Fibroblast of the conjunctiva (primary cell): ENCODE measurements around the gene PGLYRP4.
"Not testable (repeated sequence)": the region's sequence is repeated elsewhere in the genome, so short reads cannot be mapped to it uniquely, and the experiment has no call there.

Experiments used
- DNase-seq: peaks from one replicate; pipeline ENCODE4 v3.0.0-alpha.2; 2010; ENCODE audit warnings: low read depth

Gene PGLYRP4

DNA sequence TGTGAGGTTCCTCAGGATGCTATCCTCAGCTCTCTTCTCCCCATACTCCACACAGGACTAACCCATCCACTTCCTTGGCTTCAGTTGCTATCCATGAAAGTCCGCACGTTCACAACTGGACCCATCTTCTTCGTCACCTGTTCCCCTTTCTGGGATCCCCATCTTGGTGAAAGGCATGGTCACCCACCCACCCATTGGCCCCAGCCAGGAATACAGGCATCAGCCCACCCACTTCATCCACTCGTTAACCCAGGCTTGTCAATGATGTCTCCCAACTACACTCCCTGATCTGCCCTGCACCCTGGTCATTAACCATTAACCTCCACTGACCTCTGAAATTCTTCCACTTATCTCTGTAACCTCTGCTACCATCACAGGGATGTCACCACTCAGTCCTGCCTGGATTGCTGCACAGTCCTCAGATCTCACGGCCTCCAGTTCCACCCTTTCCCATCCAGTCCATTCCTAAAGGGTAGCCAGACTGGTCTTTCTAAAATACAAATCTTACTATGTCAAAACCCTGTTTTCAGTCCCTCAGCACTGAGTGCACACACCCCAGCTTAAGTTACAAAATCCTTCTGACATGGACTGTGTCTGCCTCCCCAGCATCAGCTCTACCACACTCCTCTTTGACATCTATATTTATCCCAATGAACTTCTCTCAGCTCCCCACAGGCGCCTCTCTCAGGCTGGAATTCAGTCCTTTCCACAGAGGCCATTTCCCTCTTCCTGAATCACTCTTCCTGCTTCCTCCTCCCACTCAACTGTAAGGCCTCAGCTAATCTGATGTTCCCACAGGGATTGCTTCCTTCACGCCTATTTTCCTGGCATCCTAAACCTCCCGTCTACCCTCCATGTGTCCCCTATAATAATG, 10.4 kb downstream of the PGLYRP4 start:
- DNase-seq = no peak

- DNase-seq = no peak
These were observed 12.0 kb downstream of the PGLYRP4 start for GRCh38 chr1:153336650-153337049.

- no peak for DNase-seq
These were observed 14.7 kb downstream of the PGLYRP4 start for GRCh38 chr1:153333902-153334301.

- no peak for DNase-seq
These were observed 23.7 kb downstream of the PGLYRP4 start for GRCh38 chr1:153324912-153325311.

GRCh38 chr1:153322568-153322967, 26.1 kb downstream of the PGLYRP4 start:
- no peak for DNase-seq

DNA sequence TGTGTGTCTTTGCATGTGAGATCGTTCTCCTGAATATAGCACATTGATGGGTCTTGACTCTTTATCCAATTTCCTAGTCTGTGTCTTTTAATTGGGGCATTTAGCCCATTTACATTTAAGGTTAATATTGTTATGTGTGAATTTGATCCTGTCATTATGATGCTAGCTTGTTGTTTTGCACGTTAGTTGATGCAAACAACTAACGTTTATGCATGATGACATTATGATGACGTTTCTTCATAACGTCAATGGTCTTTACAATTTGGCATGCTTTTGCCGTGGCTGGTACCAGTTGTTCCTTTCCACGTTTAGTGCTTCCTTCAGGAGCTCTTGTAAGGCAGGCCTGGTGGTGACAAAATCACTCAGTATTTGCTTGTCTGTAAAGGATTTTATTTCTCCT, 30.5 kb downstream of the PGLYRP4 start:
- DNase-seq = not testable (repeated sequence)

- DNase-seq = not testable (repeated sequence)
These were observed 32.6 kb downstream of the PGLYRP4 start for GRCh38 chr1:153316013-153316412.

DNA sequence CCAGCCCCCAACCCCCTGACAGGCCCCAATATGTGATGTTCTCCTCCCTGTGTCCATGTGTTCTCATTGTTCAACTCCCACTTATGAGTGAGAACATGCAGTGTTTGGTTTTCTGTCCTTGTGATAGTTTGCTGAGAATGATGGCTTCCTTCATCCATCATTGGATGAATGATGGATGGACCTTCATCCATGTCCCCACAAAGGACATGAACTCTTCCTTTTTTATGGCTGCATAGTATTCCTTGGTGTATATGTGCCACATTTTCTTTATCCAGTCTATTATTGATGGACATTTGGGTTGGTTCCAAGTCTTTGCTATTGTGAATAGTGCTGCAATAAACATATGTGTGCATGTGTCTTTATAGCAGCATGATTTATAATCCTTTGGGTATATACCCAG, 34.3 kb downstream of the PGLYRP4 start:
- not testable (repeated sequence) for DNase-seq

DNA sequence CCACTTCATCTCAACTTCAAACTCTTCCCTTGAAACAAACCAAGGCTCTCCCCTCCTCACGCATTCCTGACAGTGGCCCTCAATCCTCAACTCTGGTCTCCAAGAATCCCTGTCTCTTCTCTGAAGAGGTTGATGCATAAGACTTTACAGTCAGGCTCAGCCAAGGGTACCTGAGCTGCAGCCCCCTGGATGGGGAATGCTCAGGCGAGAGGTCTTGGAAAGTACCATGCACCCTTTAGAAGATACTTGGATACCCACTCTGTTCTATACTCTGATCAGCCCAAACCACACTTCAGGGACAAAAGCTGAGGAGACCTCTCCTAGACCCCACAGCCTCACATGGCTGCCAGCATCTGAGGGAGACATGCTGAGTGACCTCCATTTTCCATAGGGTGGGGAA, 35.4 kb downstream of the PGLYRP4 start:
- no peak for DNase-seq

- DNase-seq = no peak
These were observed 36.0 kb downstream of the PGLYRP4 start, which contains the start of gene PGLYRP3 for GRCh38 chr1:153312570-153313186. Gene PGLYRP3, minus strand, starts transcription at chr1:153312952. Its CDS starts 2,287 bp downstream, at chr1:153310665.

DNA sequence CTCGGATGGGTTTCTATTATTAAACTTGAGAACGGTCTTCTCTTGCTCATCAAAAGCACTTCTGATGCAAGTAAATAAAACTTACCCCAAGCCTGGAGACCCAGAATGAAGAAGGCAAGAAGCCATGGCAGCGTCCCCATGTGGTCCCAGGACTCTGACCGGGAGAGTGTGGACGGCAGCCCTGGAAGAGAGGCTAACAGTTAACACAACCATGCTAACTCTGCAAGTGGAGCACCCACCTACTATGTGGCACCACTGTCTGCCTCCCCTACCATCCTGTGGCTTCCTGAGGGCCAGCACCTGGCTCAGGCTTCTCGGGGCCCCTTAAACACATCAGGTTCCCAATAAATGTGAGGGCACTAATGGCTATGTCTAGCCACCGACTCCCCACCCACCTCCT, 38.1 kb downstream of the PGLYRP4 start:
- no peak for DNase-seq

DNA sequence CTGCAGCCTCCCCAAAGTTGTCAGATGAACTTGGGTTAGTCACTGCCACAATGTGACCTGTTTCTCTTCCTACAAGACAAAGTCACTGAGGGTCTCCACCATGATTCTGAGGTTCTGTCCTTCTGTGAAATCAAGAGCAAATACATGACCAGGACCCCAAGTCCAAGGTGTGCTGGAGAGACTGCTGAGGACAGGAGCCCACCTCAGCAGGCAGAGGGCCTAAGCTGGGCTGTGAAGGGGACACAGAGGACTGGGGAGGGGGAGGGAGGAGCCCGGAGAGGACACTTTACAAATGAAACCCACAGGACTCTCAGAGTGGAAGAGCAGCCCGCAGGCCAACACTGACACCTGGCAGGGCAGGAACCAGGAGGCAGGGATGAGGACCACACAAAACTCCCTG, 39.2 kb downstream of the PGLYRP4 start:
- no peak for DNase-seq

GRCh38 chr1:153308540-153308939, 40.1 kb downstream of the PGLYRP4 start:
- DNase-seq = no peak

DNA sequence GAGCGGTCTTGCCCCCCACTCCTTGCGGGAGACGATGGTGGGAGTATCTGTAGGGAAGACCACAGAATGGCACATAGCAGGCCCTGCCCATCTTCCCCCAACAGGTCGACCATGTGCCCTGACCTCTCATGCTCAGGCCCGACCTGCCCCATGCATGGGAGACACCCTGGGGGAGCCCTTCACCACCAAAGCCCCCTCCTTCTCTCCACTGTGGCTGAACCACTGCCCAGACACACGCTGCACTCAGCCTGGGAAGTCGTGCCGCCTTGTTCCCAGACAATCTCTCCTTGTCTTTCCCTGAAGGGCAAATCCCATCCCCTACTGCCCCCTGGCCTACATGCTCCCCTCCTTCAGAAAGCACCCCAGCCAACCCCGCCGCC, 41.4 kb downstream of the PGLYRP4 start:
- DNase-seq = no peak

- DNase-seq = no peak
These were observed 42.1 kb downstream of the PGLYRP4 start for GRCh38 chr1:153306303-153307220.

DNA sequence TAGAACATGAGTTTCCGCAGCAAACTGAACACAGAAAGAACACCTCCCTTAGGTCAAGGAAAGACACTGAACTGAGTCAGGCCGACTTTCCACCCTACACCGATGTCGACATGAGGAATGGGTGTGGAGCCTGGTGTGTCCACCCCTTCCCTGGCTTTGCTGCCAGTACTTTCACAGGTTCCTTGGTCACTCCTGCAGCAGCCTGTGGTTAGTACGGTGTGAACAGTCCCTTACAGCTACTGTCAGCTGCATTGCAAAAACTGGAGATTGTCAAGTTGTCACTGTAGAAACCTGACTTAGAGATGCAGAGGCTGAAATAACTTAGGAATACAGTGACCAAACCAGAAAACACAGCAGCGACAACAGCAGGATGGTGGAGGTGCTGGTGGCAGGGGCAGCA, 43.0 kb downstream of the PGLYRP4 start:
- DNase-seq = no peak

DNA sequence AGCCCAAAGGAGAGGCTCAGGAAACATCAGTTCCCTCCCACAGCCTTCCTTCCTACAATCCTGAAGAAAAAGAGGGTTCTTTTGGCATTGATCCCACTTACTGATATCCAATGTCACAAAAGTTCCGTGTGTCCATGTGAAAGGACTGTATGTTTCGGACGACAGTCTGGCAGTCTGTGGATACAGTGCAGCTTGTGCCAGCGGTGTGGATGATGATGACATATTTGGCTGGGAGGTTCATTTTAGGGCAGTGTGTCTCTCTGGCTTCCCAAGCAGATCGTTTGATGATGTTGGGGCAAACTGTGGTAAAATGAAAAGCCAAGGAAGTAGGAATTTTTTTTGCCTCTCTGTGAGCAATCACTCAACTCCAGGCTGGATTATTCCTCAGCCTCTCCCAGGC, 46.3 kb downstream of the PGLYRP4 start:
- DNase-seq = no peak

DNA sequence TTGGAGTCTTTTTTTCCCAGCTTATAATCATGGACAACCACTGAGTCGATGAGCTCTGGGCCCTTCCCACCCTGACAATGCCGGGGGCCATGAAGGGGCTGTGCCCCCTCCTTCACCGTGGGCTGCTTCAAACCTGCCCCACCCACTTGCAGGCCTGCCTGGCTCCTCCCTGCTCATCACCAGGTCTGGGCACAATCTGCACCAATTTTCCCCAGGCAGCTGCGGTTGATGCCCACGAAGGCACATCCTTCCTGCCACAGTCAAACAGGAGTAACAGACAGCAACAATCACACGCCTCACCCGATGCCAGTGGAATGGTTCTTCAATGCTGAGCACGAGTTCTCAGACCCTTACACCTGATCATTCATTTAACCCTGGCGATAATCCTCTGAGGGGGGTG, 54.8 kb downstream of the PGLYRP4 start:
- no peak for DNase-seq

GRCh38 chr1:153293480-153293775, 55.2 kb downstream of the PGLYRP4 start:
- no peak for DNase-seq

- DNase-seq = no peak
These were observed 55.7 kb downstream of the PGLYRP4 start for GRCh38 chr1:153292740-153293479.

DNA sequence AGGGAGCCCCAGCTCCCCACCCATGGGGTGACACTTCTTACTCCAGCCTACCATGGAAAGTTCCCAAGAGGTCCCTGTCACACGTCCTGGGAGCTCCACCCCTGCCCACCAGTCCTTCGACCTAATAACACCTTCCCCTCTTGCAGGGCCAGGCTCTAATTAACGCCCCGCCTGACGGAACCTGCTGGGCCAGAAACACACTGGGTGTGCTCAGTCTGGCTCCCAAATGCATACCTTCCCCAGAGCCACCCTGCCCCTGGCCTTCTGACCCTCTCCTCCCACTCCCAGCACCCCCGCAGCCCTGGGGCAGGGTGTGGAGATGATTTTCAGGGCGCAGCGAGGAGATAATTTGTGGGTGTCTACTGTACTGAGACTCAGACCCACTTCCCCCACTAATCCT, 56.5 kb downstream of the PGLYRP4 start:
- DNase-seq = no peak

DNA sequence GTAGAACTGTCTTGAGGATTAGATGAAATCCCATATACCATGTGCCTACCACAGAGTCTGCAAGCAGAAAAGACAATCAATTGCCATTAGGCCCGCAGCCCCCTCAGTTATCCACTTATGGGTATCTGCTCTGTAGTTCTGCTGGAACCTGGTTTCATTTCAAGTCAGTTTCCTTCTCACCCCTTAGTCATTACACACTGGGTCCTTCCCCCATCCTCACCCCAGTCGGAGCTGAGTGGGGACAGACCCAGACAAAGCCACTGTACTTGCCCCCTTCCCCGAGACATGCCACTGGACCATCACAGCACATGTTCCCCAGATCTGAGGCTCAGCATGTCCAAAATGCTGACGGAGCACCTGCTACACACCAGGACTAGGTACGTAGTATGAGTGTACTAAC, 57.1 kb downstream of the PGLYRP4 start:
- no peak for DNase-seq
